SH-SY5Y (cell line): ENCODE measurements around the gene CCDC91.

Experiments
- GATA2 ChIP-seq: IDR thresholded peaks from 2 replicates; pipeline ENCODE4 v1.6.1; 2011; ENCODE audit warnings: mild to moderate bottlenecking, low read depth, low read length
- GATA3 ChIP-seq: IDR thresholded peaks from 2 replicates; pipeline ENCODE4 v1.6.1; 2011; ENCODE audit warnings: low read depth, mild to moderate bottlenecking, low read length, moderate library complexity

DNA sequence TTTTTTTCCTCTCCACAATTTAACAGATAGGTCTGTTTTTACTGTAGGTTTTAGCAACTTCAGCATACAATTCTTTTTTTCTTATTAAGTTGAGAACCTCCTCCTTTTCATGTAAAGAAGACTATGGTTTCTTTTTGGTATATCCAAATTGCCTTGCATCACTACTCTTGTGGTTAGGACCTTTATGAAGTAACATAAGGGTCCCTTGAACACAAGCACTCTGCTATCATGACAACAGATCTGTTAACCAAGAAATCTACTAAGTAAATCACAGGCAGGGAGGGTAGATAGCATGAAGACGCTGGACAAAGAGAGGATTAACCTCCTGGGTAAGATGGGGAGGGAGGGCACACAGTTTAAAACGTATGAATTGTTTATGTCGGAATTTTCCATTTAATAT is 380.6 kb downstream of the CCDC91 start:
- TF ChIP-seq GATA3 (no peak), GATA2 (no peak)
